Measurements from ENCODE around the gene IKZF2.
A peak's percentile ranks its signal among the peaks of the same experiment; 100 is the strongest.

The IKZF2 gene

DNA sequence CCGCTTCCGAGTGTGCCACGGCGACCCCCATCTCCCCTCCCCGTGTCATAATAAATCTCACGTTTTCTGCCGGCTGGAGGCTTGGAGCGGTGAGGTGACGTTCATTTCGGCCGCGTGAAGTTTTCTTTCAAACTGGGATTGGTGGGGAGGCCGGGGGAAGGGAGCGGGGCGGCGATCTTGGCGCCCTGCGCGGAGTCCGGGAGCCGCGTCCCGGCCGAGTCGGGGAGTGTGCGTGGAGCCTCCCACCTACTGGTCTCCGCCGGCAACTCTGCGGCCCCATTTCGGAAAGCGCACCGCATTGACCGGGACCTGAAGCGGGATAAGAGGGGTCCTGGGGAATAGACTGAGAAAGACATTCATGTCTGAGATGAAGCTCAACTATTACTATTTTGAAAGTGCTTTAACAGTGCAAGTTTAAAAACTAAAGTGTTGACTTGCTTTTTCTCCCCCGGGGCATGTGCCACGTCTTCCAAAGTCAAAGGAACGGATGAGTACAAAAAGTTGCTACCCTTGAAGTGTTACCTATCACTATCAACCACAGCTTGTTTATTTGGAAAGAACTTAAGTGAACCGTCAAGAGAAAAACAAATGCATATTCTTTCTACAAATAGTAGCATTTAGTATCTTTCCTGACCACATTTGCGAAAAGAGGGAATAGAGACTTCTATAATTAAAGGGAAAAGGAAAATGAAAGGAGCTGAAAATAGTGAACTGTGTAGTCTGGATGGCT lies 818 bp upstream of the IKZF2 start:
- peak in 1 of 4 experiments; percentile 44 for DNase-seq

DNA sequence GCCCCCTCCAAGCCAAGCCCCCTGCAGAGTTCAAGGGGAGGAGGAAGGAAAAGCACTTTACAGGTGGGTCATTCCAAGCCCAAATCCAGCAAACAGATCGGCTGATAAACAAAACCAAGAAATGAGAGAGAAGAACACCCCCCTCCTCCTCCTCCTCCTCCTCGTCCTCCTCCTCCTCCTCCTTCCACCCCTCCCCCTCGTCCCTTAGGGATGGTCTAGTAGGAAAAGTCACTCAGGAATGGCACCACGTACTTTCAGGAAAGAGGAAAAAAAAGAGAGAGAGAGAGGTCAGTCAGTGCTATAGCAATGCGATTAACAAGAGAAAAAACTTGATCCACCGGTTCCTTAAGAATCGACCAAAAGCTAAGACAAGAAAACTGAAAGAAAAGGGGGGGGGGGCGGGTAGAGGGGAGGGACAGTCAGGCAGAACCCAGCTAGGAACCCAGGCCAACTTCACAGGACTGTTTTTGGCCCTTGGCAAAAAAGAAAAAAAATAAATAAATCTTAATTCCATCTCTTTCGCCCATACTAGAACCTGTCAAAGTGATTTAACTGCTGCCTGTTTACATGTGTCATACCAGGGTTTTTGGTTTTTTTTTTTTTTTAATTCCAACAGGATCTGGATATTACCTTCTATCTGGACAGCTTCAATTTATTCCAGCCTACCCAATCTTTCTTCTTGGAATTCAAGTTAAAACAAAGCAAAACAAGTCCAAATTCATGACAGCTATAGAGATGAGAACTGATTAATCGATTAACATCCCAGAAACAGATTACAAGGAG lies 906 bp downstream of the IKZF2 start:
- no peak for DNase-seq

DNA sequence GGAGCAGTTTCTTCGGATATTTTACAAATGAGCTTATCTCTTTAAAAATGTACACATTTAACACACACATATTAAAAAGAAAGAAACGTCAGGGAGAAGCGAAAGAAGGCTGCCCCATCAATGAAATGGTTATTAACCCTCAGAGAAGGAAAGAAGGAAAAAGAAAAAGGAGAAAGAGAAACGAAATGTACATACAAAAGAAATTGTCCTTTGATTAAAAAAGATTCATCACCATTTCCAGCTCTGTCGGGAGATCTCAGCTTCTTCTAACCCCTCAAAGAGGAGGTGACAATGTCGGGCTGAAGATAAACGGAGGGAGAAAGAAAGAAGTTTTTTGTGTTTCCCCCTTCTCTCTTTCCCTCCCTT lies 1.5 kb downstream of the IKZF2 start:
- DNase-seq, result no peak

DNA sequence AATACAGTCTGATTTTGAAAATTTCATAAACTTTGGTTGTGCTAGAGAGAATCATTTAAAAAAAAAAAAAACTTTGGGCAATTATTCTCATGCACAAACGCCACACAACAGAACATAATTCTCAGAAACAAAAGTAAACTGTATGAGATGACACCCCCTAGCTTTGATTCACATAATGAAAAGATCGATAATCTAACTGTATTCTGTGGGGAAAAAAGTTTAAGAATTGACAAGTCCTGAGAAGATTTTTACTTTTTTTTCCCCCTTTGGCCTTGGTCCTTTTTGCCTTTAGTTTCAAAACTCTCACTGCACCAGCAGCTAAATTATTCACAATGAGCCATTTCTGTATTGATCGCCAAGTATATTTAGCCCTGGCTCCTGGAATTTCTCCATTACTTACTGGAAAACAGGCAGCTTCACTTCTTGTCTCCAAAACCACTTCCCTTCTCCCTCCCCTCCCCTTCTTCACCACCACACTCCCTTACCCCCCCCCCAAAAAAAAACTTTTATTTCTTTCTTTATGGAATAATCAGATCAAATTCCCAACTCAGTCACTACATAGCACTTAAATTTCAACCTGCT lies 2.0 kb downstream of the IKZF2 start:
- no peak for DNase-seq

DNA sequence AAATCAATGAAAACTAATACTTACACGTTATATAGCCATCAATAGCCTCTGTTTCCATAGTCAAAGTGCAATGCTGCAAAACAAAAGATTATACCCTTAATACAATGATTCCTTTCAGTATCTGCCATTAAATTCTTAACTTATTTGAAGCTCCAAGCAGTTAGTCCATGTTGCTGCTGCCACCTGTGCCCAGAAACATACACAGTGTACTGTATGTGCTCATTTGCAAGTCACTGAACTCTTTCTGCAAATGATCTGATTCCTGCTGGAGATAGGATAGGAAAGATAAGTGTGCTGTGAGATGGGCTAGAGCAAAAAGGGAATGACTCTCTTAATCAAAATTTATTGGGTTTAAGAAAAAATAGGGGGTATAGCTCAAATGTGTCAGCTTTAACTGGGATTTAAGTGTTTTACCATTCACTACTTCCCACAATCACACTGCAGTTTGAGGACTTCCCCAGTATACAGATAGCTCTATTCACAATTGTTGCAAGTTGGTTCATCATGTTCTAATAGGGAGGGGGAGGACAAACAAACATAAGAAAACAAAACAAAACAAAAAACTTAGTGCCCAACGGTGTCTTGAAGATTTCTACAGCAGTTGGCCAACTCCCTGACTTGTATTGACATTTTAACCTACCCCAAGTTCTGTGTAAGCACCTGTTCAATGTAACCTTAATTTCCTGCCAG lies 2.7 kb downstream of the IKZF2 start:
- DNase-seq, result no peak

DNA sequence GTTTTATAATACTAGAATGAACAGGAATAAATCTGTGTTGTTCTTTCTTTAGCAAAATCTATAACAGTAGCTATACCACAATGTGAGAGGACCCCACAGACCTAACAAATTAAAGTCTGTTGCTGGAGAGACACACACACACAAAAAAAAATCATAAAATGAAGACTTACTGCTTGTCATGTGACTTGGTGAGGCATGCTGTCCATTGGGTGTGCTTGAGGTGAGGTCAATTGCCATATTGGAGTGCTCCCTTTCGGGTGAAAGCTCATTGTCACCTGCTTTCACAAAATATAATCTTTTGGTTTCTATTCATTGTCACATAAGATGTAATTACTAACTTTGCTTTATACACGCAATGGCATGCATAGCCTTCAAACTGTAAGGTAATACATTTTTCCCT lies 3.9 kb downstream of the IKZF2 start:
- peak in 1 of 4 experiments; percentile 10 for DNase-seq

DNA sequence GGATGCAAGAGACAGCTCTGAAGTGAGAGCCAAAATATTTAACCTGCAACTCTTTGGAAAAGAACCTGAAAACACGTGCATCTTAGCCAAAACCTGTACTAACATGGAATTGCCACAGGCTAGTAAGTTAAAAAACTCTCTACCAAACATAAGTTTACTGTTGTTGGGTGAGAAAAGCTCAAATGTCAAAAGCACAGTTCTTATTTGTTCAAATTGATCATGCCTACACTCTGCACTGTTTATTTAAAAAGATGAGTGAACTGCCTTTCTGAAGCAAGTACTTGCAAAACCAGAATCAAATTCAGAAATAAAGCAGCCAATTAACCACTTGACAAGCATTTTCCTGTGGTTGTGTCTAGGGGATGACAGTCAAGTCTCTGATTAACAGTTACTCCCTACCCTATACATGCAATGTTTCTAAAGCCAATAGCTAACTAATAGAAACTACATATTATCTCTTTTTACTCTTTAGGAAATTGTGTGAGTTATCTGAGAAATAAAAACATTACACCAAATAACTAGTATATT lies 5.6 kb downstream of the IKZF2 start:
- DNase-seq, result no peak

DNA sequence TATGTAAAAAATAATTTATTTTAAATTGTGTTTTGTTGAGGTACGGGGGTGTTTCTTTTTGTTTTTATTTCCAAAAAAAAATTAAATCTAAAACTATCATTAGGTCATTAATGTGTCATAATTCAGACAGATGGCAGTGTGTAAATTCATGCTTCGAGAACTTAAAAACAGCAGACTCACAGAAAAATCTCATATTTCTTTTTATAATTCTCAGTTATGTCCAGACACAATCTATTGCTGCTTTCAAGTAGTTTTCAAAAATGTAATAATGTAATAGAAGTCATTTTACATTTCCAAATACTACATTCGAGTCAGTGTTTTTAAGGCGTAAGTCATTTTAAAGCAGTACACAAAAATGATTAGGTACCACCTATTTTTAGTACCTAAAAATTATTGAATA lies 14.3 kb downstream of the IKZF2 start:
- no peak for DNase-seq

DNA sequence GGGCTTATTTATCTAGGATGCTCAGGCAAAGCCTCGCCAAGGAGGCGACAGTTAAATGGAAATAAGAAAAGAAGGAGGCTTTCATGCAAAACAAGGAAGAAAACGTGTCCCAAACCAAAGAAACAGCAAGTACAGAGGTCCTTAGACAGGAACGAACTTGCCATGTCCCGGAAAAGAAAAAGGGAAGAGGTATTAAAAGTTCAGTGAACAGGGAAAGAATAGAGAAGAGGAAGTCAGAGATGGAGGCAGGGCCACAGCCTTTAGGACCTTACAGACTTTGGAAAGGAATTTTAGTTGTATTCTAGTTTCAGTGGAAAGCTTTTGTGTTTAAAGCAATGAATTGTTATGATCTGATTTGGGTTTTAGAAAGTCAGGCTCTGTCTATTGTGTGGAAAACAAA lies 22.1 kb downstream of the IKZF2 start:
- DNase-seq, result no peak

DNA sequence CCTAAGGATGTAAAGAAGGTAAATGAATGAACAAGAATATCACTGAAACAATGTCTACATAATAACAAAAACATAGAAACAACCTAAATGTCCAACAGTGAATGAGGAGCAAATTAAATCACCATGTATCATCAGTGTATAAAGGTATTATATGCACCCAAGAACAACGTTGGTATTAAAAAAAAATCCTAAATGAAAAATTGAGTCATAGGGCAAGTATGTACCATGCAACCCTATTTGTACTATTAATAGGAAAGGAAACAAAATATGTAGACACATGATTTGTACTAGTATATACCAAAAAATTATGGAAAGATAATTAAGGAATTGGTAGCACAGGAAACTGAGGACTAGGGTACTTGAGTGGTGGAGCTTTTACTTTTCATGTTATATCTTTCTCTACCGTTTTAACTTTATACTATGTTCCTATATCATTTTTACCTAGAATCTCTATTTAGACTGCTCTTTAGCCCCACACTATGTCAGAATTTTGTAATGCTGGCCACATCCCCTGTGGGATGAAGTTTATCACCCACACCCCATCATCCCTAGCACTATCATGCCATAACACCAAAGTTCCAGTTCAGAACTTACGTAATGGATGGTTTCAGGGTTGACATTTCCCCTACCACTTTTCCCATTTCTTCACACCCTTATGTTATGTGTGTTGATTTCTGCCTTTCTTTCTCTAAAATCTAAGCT lies 25.6 kb downstream of the IKZF2 start:
- no peak for DNase-seq

DNA sequence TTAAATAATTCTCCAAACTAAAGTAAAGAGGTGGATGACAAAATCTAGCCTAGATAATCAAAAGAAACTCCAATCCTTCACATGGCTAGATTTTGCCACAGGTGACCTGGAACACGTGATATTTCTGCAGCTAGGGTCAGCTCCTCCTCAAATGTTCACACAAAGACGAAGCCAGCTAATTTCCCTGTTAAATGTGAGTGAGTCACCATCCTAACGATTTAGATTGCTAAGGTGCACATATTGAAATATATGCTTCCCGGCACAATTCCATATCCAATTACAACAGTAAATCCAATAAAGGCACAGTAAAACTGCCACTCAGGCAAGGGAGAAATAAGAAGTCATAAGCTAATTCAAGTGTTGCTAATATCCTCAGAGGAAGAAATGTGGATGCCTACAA lies 28.7 kb downstream of the IKZF2 start:
- no peak for DNase-seq

DNA sequence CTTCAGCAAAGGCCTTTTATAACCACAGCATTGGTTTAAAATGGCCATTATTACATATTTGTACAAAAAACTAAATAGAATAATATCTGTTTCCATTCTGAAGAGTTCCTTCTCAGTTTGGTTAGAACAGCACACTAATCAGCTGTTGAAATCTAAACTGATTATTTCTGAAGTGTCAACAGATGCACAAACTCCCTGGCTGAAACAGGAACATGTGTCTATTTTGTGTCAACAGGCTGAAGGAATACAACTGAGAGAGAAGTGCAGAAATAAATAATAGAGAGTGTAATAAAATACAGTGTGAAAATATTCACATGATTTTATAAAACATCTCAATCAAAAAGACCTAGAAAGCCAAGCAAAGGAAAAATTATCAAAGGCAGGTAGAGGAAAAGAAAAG lies 29.7 kb downstream of the IKZF2 start:
- no peak for DNase-seq

DNA sequence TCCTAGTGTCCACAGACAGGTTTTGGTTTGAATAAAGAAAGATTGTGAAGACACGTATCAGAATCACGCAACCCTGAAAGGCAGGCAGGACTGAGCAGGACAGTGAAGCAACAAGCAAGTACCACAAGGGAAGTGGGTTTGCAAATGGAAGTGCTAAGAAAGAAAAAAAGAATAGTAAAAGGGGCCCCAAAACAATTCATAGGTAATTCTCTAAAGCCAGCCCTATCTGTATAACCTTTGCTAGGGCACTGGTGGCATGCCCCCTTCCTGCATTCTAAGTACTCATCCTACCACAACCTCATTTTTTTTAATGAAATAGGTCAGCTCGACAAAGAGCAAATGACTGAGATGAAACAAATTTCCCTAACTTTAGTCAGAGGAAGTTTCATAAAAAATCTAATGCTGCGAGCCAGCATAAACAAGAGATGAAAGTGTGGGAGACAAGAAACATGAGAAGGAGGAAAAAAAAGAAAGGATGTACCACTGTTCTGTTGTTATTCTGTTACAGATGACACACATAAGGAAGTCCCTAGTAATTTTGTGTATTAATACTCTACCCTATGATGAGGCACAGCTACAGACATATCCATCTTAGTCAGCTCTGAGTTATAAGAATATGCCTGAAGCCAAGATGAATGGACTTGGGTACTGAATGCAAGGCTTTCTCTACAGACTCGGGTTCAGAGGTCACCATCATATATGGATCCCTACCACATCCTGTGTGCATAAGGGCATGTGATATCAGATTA lies 32.2 kb downstream of the IKZF2 start:
- DNase-seq, result peak in 1 of 4 experiments; percentile 22

DNA sequence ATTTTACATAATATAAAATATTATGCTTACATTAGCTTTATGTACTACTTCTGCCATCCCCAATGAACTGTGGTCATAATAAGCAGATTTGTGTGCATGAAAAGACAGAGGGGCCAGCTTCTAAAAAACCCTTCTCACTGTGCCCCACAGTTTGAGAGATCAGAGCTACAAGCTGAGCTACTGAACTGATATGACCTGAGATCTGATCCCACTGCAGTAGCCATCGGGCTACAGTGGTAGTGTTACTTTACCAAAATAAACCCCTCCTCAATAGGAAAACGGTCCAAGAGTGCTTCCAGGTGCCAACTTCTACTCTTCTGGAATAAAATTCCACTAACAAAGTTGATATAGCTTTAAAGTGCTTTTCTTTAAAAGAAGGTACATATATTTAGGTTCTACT lies 43.1 kb downstream of the IKZF2 start:
- DNase-seq, result no peak

DNA sequence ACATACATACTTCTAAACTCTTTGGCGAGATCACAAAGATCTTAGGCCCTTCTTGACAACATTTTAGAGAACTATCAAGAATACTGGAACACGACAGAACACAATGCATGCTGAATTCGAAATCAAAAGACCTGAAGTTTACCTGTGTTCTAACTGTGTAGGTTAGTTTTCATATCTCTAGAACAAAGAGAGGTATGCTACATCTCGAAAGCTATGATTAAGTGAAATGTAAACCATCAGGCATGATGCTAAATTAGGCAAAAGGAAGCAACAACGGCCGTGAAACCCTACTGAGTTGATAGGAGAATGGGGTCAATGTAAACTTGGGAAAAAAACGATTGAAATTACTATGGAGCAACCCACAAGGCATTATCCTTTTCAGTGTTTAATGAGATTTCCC lies 43.7 kb downstream of the IKZF2 start:
- DNase-seq, result no peak

DNA sequence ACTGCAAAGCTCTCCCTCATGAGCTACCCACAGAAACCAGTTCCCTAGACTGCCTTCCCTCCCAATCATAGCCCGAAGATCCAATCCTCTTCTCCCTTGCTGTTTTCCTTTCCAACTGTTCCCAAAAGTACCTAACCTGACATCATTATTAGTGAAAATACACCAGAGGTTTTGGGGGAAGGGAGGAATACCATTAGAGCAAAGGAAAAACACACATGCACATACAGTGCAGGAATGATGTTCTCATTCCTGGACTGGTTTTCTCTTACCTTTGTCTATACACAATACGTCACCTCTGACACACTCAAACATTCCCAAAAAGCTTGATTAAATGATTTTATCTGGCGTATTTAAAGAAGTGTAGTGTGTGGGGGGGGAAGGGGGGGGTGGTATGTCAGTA lies 46.2 kb downstream of the IKZF2 start:
- no peak for DNase-seq

DNA sequence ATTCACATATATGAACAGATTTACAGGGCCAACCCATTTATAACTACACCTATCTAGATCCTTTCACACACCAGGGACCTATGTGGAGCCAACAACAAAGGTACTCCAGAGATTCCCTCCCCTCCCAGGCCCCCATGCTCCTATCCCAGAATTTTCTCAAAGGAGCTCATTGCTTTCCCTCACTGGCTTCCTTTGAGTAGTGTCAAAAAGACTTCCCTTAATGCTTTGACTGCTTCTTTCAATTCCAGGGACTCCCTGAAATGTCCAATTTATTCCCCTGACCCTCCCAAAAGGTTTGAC lies 46.6 kb downstream of the IKZF2 start:
- no peak for DNase-seq

DNA sequence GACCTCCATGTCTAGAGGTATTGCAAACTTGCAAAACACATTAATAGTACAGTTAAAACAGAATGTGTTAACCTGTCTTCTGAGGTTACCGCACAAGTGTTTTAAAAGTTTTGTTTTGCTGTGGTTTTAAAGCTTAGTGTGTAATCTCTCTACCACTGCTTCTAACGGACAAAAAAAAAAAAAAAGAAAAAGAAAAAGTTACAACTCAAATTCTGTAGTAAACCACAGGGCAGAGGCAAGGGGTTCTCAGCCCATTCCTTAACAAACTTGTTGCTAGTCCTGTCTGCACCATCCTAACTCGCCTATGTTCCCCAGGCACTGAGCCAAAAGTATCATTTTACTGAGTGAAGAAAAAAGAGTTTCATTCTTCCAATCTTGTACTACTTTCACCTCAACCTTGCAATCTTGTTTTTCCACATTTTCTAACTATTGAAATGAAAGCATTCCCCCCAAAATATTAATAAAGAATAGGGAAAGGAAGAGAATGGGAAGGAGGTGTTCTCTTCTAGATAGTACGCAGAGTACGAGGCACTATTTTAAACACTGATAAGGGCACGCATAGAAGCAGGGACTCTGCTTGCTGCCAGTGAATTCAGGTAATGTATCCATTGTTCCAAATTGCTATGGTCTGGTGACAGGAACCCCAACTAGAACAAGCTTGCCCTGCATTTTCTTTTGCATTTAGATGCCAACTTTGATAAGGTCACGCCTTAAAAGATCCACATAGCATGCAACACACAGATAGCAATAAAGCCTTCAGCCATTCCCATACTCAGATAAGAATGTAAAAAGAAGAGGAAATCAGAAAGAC lies 47.1 kb downstream of the IKZF2 start:
- DNase-seq, result no peak

DNA sequence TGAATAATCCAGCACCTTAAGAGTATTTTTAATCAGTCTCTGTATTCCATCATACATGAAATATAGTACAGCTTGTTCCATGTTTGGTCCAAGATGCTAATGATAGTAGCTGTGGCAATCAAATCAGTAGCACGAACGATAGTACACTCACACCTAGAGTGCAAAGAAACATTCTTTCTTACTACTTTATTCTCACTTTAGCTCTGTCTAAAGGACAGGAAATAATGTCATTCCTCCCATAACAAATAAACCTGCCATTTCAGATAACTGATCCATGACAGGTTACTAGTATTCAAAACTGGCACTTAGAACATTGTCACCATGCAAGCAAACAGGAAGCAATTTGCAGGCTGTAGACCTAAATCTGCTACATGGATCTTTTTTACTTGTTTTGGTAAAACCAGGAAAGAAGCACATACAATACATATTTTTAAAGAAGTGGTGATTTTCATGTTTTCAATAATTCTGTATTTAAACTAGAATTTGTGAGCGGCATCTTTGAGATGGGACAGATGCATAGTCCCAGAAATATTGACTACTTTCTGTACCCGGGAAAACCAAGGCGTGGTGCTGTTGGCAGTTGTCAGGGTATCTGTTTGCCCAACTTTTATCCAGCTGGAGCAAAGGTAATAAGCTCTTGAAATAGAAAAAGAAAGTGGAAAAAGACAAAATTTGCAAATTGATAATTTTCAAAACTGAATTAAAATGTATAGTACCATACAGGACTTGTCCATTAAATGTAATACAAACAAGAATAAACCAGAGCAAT lies 49.5 kb downstream of the IKZF2 start:
- DNase-seq, result no peak

DNA sequence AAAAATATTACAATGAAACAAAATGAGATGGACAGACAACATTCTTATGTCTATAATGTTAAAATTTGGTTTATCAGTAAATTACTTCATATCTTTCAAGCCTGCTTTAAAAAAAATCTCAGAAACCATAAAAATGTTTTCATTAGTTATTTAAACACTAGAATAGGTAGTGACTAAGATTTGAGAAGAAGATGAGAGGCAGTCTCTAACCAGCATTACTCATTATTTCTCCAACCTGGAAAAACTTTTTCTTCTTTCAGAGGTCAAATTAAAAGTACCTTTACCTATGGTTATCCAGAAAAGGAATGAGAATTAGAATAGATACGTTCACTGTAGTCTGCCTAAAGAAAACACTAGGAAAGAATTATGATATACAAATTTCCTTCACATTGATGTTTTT lies 50.3 kb downstream of the IKZF2 start:
- no peak for DNase-seq

DNA sequence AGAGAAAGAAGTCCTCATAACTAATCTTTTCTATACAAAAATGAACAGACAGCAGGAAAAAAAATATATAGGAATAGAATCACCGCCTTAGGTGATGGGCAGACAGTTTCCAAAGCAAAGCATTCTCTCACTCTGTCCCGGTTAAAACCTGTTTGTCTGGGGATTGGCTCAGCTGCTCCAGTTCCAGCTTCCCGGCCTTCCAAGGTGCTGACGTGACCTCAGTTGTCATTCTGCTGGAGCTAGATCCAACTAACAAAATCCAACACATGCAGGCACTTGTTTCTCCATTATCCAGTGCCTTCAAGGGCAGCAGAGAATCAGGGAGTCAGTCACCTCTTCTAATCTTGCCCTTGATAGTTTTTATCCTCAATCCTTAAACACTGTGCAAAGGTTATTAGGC lies 52.8 kb downstream of the IKZF2 start:
- no peak for DNase-seq

Measured in activated CD4-positive, CD25-positive, alpha-beta regulatory T cell (primary cell).